GM20431 (cell line): ENCODE results near the gene ZNF248.
"Not testable (repeated sequence)": the region's sequence is repeated elsewhere in the genome, so short reads cannot be mapped to it uniquely, and the experiment has no call there.

Experiments used
- in situ Hi-C: fragments of 300-500 bp; cut with MseI, MboI; formaldehyde crosslinking; loops from one replicate; pipeline ENCODE4 v1.15.0; 2020; ENCODE audit warnings: low sequenced_read_pairs; ENCODE audit not compliant: unreplicated experiment

The ZNF248 gene

GRCh38 chr10:37754538-37755323, 102.7 kb downstream of the ZNF248 start:
- in situ Hi-C loops, result no loop called here

- in situ Hi-C loops, result no loop called here
These were observed 105.0 kb downstream of the ZNF248 start for GRCh38 chr10:37752334-37752875.

GRCh38 chr10:37748170-37748569, 109.2 kb downstream of the ZNF248 start:
- in situ Hi-C loops, result no loop called here

- in situ Hi-C loops, result no loop called here
These were observed 110.3 kb downstream of the ZNF248 start for GRCh38 chr10:37747081-37747480.

GRCh38 chr10:37741831-37742230, 115.6 kb downstream of the ZNF248 start:
- in situ Hi-C loops, result no loop called here

- in situ Hi-C loops, result no loop called here
These were observed 118.2 kb downstream of the ZNF248 start for GRCh38 chr10:37739181-37739580.

- in situ Hi-C loops, result not testable (repeated sequence)
These were observed 119.2 kb downstream of the ZNF248 start for GRCh38 chr10:37738241-37738640.

- in situ Hi-C loops, result no loop called here
These were observed 120.1 kb downstream of the ZNF248 start for GRCh38 chr10:37737336-37737735.

- in situ Hi-C loops, result no loop called here
These were observed 121.3 kb downstream of the ZNF248 start for GRCh38 chr10:37736120-37736519.

GRCh38 chr10:37734971-37735370, 122.4 kb downstream of the ZNF248 start:
- in situ Hi-C loops, result no loop called here
